ENCODE data around the gene DNAAF1. TPM values are rescaled to one million over a fixed set of nuclear protein-coding genes. Genes with fewer than 3 reads are reported as not detected.

DNAAF1 gene
- total and polyA plus RNA-seq, 2 of the 8 experiments (the other 6 are each of a cell fraction or from before 2014, with no cell fraction given) = 0.09 to 0.15 TPM

DNA sequence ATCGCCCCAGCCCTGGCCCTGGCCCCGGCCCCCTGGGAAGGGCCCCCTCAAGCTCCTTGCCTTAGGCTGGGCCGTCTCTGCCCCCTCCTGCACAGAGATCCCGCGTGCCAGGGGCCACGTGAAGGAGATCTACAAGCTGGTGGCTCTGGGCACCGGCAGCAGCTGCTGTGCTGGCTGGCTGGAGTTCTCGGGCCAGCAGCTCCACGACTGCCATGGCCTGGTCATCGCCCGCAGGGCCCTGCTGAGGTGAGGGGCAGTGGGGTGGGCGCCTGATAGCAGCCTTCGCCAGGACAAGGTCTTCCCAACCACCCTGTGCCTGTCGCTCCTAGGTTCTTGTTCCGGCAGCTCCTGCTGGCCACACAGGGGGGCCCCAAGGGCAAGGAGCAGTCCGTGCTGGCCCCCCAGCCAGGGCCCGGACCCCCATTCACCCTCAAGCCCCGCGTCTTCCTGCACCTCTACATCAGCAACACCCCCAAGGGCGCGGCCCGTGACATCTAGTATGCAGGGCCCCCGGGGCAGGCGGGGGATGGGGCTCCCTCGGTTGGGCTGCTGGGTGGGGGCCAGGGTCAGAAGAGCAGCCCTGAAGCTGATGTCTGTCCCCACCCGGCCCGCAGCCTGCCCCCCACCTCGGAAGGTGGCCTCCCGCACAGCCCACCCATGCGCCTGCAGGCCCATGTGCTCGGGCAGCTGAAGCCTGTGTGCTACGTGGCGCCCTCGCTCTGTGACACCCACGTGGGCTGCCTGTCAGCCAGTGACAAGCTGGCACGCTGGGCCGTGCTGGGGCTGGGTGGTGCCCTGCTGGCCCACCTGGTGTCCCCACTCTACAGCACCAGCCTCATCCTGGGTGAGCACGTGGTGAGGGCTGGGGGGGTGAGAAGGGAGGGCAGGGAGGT lies 50.3 kb downstream of the DNAAF1 start (continued):
- TF ChIP-seq RBBP5 (IDR thresholded peaks at IDR 0.05; ENCODE audit: borderline replicate concordance, low read depth, low read length) = no peak
- TF ChIP-seq BRCA1 (IDR thresholded peaks at IDR 0.05; ENCODE audit: low read depth, low read length) = no peak
- TF ChIP-seq POU5F1 (IDR thresholded peaks at IDR 0.05; ENCODE audit: low read depth, low read length) = no peak
- TF ChIP-seq SAP30 (IDR thresholded peaks at IDR 0.05; ENCODE audit: insufficient read depth, insufficient replicate concordance, low read length) = no peak
- TF ChIP-seq KDM1A (IDR thresholded peaks at IDR 0.05; ENCODE audit: borderline replicate concordance, low read length) = no peak
- TF ChIP-seq NANOG (IDR thresholded peaks at IDR 0.05; ENCODE audit: insufficient read depth, low read depth, low read length, poor library complexity, severe bottlenecking) = no peak
- no peak for TF ChIP-seq GTF2F1 (IDR thresholded peaks at IDR 0.05; ENCODE audit: borderline replicate concordance, low read depth, low read length)
- TF ChIP-seq EP300 (IDR thresholded peaks at IDR 0.05; ENCODE audit: borderline replicate concordance in 1 of 2, low read depth in 2 of 2, low read length in 2 of 2) = no peak
- no peak for TF ChIP-seq SP1 (IDR thresholded peaks at IDR 0.05; ENCODE audit: low read depth, low read length)
- TF ChIP-seq RXRA (IDR thresholded peaks at IDR 0.05; ENCODE audit: insufficient read depth, low read depth, low read length) = no peak
- TF ChIP-seq, protein P1, sequence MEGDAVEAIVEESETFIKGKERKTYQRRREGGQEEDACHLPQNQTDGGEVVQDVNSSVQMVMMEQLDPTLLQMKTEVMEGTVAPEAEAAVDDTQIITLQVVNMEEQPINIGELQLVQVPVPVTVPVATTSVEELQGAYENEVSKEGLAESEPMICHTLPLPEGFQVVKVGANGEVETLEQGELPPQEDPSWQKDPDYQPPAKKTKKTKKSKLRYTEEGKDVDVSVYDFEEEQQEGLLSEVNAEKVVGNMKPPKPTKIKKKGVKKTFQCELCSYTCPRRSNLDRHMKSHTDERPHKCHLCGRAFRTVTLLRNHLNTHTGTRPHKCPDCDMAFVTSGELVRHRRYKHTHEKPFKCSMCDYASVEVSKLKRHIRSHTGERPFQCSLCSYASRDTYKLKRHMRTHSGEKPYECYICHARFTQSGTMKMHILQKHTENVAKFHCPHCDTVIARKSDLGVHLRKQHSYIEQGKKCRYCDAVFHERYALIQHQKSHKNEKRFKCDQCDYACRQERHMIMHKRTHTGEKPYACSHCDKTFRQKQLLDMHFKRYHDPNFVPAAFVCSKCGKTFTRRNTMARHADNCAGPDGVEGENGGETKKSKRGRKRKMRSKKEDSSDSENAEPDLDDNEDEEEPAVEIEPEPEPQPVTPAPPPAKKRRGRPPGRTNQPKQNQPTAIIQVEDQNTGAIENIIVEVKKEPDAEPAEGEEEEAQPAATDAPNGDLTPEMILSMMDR (IDR thresholded peaks at IDR 0.05; ENCODE audit: control extremely low read depth in 1 of 3, insufficient read depth in 1 of 3, low read depth in 1 of 3, low read length in 3 of 3) = no peak

Measured in H1 (cell line).